DMS153 (cell line): Measurements from ENCODE around the gene COMMD7.
A peak's percentile ranks its signal among the peaks of the same experiment; 100 is the strongest.
"Not testable (repeated sequence)": the region's sequence is repeated elsewhere in the genome, so short reads cannot be mapped to it uniquely, and the experiment has no call there.

Experiments
- DNase-seq: peaks from one replicate; lab custom pipeline; 2025; lab: John Stamatoyannopoulos, UW

COMMD7 gene

GRCh38 chr20:32728435-32728834 is 14.8 kb downstream of the COMMD7 start:
- not testable (repeated sequence) for DNase-seq

GRCh38 chr20:32727683-32728082 is 15.6 kb downstream of the COMMD7 start:
- no peak for DNase-seq

- DNase-seq, result no peak
Observed at GRCh38 chr20:32718749-32719348, 24.4 kb downstream of the COMMD7 start.

GRCh38 chr20:32711346-32711745 is 31.9 kb downstream of the COMMD7 start:
- DNase-seq, result no peak

GRCh38 chr20:32709632-32710121 is 33.6 kb downstream of the COMMD7 start:
- DNase-seq, result no peak

- DNase-seq, result not testable (repeated sequence)
Observed at GRCh38 chr20:32709029-32709631, 34.1 kb downstream of the COMMD7 start.

GRCh38 chr20:32707691-32708581 is 35.3 kb downstream of the COMMD7 start:
- no peak for DNase-seq

GRCh38 chr20:32706486-32706885 is 36.8 kb downstream of the COMMD7 start:
- DNase-seq, result no peak

GRCh38 chr20:32702706-32703425 is 40.4 kb downstream of the COMMD7 start:
- peak; percentile 54 for DNase-seq

- DNase-seq, result no peak
Observed at GRCh38 chr20:32697608-32698007, 45.7 kb downstream of the COMMD7 start.

GRCh38 chr20:32695089-32695488 is 48.2 kb downstream of the COMMD7 start:
- no peak for DNase-seq

- not testable (repeated sequence) for DNase-seq
Observed at GRCh38 chr20:32688966-32689365, 54.3 kb downstream of the COMMD7 start.

GRCh38 chr20:32687180-32687532 is 56.1 kb downstream of the COMMD7 start:
- no peak for DNase-seq

- no peak for DNase-seq
Observed at GRCh38 chr20:32686530-32687179, 56.6 kb downstream of the COMMD7 start.

- peak; percentile 43 for DNase-seq
Observed at GRCh38 chr20:32685541-32686529, 57.4 kb downstream of the COMMD7 start.

- DNase-seq, result no peak
Observed at GRCh38 chr20:32682508-32682987, 60.7 kb downstream of the COMMD7 start.

GRCh38 chr20:32681175-32682084 is 61.8 kb downstream of the COMMD7 start:
- peak; percentile 83 for DNase-seq

- DNase-seq, result no peak
Observed at GRCh38 chr20:32680544-32681174, 62.6 kb downstream of the COMMD7 start.

- no peak for DNase-seq
Observed at GRCh38 chr20:32678948-32679347, 64.3 kb downstream of the COMMD7 start.
